Suppressor macrophage treated with lipopolysaccharide for 1 hour (primary cell): ENCODE measurements around the gene INPP4B.

Source experiments
- DNase-seq, 3 donors: peaks; one replicate each; pipeline ENCODE4 v3.0.0-alpha.2; 2020 to 2022

The INPP4B gene

DNA sequence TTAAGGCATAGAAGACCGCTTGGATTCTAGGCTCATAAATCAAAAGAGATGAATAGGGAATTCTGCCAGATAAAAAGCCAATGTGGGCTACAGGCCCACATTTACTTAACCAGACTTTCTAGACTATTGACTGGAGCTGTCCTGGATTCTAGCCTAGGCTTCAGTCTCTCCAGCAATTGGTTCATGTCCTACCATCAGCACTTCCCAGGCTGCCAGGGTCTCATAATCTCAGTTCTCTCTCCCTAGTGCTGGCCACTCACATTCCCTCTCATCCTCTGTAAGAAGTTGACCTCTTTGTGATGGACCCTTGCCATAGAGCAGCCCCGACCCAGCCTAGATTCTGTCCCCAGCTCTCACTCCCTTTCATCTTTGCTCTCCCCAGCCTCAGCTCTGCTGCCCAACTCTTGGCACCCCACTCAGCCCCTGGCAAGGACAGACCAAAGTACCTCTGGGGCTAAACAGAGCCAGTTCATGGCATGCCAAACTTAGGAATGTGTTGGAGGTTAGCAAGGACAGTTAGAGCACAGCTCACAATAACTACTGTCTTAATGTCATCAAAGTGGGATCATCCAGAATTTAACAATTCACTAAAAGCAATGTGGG, 396.2 kb downstream of the INPP4B start:
- no peak for DNase-seq

DNA sequence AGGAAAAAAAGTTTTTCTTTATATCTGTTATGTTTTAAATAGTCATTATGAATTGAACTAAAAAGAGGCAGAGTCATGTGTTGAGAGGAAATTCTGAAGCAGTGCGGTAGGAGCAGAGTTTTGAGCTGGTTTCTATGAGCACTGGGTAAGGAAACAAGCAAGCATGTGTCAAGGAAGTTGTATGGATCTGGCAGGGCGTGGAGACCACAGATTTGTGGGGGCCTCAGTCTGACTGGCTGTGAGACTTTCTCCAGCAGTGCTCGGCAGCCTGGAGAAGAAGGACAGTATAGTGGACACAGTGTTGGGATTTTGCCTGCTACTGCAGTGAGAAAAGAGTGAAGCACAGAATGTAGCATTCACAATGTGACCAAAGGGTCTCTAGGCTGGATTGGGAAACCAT, 399.1 kb downstream of the INPP4B start:
- DNase-seq, result no peak

DNA sequence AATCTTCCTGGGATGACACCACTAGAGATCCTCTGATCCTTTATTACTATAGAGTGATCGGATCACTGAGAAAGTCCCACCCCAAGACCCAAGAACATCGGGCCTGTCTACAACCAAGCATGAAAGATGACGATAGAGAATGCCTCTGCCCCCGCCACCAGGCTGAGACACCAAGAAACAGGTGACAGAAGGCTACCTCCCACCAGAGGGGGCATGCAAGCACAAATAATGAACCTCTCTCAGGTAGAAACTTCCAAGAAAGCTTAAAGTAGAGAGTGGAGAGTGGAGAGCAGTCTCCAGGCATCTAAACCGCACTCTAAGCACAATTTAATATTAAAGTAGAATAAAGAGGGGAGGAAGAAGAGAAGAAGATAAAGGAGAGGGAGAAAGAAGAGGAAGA, 402.6 kb downstream of the INPP4B start:
- DNase-seq, result no peak

GRCh38 chr4:142440093-142440492, 406.0 kb downstream of the INPP4B start:
- DNase-seq, result no peak

DNA sequence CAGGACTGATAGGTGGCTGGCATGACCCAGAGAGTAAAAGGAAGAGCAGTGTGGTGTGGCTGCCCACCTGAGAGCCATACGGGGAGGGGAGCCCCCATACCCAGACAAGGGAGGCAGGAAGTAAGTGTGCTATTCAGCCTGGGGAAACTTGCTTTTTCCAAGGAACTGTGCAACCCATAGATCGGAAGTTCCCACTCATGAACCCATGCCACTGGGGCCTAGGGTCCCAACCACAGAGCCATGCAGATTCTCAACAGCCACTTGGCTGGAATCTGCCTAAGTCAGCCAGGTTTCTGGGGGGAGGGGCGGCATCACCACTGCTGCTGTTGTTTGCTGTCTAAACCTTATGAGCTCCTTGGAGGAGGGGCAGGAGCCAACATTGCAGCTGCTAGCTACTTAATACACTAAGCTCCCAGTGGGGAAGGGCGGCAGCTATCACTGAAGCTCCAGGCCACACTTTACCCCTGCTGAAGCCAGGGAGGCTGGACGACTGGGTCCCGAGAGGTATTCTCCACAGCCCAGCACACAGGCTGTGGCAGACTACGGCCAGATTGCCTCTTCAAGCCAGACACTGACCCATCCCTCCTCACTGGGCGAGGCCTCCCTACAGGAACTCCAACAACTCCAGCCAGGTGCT, 410.4 kb downstream of the INPP4B start:
- no peak for DNase-seq

GRCh38 chr4:142434519-142435224, 411.4 kb downstream of the INPP4B start:
- DNase-seq, result no peak

- no peak for DNase-seq
Observed at GRCh38 chr4:142428715-142429114, 417.4 kb downstream of the INPP4B start.

- DNase-seq, result no peak
Observed at GRCh38 chr4:142427456-142427855, 418.6 kb downstream of the INPP4B start.

- DNase-seq, result no peak
Observed at GRCh38 chr4:142423861-142424260, 422.2 kb downstream of the INPP4B start.

DNA sequence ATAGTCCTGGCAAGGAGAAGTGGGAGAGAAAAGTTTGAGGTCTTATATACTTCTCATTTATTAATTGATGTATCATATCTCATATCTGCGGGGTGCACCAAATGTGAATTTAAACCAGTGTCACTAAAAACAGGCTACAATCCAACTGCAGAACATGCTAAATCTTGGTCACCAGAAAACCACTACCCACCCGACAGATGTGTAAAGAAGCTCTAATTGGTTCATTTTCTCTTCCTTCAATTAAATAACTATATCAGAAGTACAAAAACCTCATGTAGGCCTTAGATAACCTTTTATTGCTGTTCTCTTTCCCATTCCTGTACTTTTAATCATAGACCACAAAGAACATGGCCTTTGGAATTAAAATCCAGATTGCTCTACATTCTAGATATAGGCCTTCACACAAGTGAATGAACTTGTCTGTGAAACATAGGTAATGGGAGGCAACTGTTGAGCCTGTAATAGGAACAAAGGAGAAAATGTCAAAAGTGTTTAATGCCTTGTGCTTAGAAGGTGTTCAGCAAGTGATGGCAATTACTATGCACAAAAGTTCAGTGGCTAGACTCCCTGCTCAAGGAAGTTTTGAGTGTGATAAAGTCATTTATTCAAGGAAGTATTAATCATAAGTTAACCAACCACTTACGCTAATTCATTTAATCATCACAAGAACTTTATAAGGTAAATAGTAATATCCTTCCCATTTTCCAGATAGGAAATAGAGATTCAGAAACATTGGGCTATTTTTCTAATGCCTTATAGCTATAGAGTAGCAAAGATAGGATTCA, 425.6 kb downstream of the INPP4B start:
- no peak for DNase-seq

GRCh38 chr4:142419712-142420111, 426.4 kb downstream of the INPP4B start:
- no peak for DNase-seq

DNA sequence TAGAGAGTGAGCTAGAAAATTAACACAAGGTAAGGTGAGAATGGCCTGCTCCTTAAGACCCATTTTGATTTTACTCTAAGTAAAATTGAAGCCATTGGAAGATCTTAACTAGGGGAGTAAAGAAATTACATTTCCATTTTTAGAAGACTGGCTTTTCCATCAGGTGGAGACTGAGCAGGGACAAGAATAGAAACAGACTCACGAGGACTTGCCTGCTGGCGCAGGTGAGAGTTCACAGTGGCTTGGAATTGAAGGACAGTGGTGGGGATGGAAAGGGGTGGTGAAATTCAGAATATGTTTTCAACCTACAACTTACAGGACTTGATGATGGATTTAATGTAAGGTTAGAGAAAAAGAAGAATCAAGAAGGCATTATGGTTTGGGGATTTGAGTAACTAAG, 427.4 kb downstream of the INPP4B start:
- DNase-seq, result no peak

GRCh38 chr4:142416711-142417275, 429.3 kb downstream of the INPP4B start:
- DNase-seq, result peak in 1 of 3 donors; percentile 3

GRCh38 chr4:142416121-142416520, 430.0 kb downstream of the INPP4B start:
- no peak for DNase-seq

- no peak for DNase-seq
Observed at GRCh38 chr4:142414366-142414990, 431.6 kb downstream of the INPP4B start.

DNA sequence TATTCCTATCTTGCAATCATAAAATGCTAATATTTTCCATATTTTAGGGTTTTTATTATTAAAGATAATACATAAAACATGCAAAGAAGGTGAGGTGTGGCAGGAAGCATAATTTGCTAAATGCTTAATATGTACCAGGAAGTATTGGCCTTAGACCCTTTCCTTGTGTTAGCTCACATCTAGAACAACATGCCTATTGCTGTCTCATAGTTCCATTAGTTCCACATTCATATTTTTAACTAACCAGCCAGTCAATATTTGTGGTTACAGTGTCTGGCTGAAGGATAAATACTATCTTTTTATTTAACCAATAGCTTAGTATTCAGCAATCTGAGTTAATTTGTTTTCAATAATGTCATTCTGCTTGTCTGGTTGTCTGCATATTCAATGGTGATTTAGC, 432.6 kb downstream of the INPP4B start:
- DNase-seq, result no peak

DNA sequence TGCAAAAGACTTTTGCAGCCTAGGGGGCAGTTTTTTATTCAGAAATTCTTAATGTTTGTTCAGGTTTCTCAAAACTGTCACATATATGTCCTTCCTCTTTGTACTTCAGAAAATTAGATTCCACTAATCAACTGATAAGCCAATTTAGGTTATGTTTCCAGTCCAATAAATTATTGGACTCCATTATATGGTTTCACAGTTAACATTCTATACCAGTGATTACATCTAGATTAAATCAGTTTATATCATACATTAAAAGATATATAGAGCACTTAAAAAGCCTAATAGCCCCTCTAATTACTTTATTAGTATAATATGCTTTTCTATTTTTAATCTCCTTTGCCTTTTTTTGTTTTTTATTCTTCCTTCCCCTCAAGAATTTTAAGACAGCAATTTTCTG, 434.1 kb downstream of the INPP4B start:
- DNase-seq, result no peak

DNA sequence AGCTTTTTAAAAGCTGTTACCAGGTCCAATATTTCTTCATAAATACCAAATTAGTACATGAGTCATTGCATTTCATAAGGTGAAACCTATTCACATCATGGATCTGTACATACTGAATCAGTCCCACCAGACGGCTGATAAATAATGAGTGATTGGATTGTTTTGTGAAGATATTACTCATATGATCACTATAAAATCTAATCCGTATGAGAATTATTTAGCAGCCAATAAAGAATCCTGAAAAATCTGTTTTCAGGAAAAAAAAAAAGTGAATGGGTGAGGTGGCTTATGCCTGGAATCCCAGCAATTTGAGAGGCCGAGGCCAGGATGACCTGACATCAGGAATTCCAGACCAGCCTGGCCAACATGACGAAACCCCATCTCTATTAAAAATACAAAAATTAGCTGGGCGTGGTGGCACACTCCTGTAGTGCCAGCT, 438.1 kb downstream of the INPP4B start:
- peak in 1 of 3 donors; percentile 1 for DNase-seq

DNA sequence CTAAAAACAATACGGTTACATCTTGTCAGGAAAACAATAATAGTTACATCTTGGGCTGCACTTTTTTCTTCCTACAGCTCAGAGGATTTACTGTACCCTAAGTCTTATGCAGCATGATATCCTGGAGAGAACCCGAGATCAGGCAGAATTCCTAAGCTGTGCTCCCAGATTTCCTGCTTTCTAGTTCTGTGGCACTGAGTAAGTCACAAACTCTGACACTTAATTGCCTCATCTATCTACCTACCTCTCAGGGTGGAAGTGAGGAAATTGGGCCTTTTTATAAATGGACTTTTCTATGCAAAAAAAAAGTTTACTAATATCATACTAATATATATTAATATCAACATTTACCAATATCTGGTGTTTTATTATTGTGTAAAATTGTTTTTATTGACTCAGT, 438.5 kb downstream of the INPP4B start:
- no peak for DNase-seq

DNA sequence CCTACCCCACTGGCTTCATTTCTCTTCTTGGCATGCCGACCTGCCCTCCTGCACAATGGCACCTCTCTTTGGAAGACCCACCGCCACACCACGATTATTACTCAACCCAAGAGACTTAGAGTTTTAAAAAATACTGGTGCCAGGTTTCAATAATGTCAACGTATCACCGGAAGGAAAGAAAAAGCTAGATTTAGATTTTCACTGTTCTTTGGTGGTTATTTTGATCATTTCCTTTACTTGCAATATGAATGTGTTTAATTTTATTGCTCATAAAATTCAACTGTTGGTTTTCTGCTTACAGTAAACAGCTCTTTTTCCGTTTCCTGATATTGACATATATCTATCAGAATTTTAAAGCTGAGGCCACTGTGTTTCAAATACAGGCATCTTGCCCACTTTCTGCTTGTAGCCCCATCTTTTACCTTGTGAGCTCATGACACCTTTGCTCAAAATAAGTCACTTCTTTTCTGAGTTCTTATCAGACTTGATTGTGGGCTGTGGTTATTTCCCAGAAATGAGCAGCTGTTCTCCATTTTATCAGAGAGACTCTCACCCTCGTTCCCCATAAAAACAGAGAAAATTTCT, 439.1 kb downstream of the INPP4B start:
- no peak for DNase-seq

GRCh38 chr4:142406499-142406835, 439.6 kb downstream of the INPP4B start:
- no peak for DNase-seq
